ENCODE data around the gene XIRP2.

DNA sequence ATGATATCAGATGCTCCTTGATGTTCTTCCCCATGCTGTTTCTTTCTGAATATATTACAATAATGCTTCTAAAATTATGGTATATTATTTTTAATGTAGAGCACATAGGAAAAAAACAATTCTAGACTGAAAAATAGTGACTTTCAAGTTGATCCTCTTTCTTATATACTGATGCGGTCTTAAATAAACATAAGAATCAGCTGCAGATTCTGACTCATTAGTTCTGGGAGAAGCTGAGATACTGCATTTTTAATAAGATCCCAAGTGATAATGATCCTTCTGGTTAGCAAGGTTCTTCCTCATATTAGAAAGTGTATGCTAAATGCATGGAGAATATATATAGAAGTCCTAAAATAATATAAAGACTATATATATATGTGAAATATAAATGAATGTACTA is 124.9 kb downstream of the XIRP2 start:
- TF ChIP-seq POLR2AphosphoS5 (IDR thresholded peaks at IDR 0.05; ENCODE audit: low read depth, low read length) = no peak
- no peak for TF ChIP-seq POLR2A (IDR thresholded peaks at IDR 0.05; ENCODE audit: low read depth, low read length)

Data from GM12892 (cell line).